IPS-20b (cell line): ENCODE measurements around the gene TNC.

ENCODE experiments used
- H3K27ac ChIP-seq: one replicate; pipeline ENCODE4 v1.5.1; 2013; ENCODE audit warnings: low read length
- H3K27me3 ChIP-seq: 2 replicates; pipeline ENCODE4 v1.6.1; 2013; ENCODE audit warnings: mild to moderate bottlenecking, low read length, inconsistent platforms; ENCODE audit not compliant: insufficient read depth
- H3K36me3 ChIP-seq: 2 replicates; pipeline ENCODE4 v1.6.1; 2013; ENCODE audit warnings: low read depth, mild to moderate bottlenecking, inconsistent platforms, low read length, moderate library complexity; ENCODE audit not compliant: insufficient read depth
- H3K4me1 ChIP-seq: 2 replicates; pipeline ENCODE4 v1.6.1; 2013; ENCODE audit warnings: mild to moderate bottlenecking, control low read depth, inconsistent platforms, low read length, moderate library complexity; ENCODE audit not compliant: insufficient read depth
- H3K4me3 ChIP-seq: 2 replicates; pipeline ENCODE4 v1.5.1; 2013; ENCODE audit warnings: mild to moderate bottlenecking, low read length, inconsistent platforms
- H3K9ac ChIP-seq: 2 replicates; pipeline ENCODE4 v1.6.1; 2013; ENCODE audit warnings: low read depth, mild to moderate bottlenecking, inconsistent platforms, low read length, moderate library complexity
- H3K9me3 ChIP-seq: 2 replicates; pipeline ENCODE4 v1.6.1; 2013; ENCODE audit warnings: mild to moderate bottlenecking, low read depth, low read length, inconsistent platforms; ENCODE audit not compliant: insufficient read depth

Gene TNC

DNA sequence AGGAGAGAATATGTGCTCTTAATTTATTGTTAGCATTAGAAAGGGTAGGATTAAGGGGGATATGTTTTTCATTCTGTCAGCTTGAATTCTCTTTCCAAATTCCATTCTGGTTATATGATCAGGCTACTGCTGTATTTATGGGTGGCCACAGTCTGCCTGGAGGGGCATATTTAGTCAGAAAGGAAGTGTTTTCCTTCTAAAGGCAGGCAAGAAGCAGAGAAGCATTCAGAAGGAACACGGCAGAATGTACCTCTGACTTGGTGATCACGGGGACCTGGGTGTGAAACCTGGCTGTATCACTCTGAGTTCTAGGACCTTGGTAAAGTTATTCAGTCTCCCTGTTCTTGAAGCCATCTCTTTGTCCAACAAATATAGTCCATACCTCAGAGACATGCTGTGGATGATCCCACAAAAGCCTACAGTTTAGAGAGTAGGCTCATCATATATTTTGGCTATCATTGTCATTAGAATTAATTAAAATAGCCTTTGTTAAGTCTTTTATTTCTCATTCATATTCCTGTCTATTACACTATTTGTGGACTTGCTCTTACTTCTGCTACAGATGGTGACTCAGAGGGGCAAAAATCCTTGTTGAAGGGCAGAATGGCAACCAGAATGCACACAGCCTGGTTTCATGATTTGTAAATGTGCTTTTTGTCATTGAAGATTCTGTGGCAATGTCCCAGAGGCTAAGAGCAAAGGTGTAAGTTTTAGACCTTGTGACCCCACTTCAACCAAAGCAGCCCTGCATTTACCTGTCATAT lies 2.7 kb downstream of the TNC start:
- H3K9ac ChIP-seq: no peak overlapping the region
- peaks cover 68% of the 10 kb centered on the region for H3K27me3 ChIP-seq
- no peak overlapping the region for H3K4me3 ChIP-seq
- H3K36me3 ChIP-seq: no peaks in the 10 kb centered on the region
- no peak overlapping the region for H3K27ac ChIP-seq
- peaks cover 20% of the 10 kb centered on the region for H3K4me1 ChIP-seq
- H3K9me3 ChIP-seq: no peaks in the 10 kb centered on the region

DNA sequence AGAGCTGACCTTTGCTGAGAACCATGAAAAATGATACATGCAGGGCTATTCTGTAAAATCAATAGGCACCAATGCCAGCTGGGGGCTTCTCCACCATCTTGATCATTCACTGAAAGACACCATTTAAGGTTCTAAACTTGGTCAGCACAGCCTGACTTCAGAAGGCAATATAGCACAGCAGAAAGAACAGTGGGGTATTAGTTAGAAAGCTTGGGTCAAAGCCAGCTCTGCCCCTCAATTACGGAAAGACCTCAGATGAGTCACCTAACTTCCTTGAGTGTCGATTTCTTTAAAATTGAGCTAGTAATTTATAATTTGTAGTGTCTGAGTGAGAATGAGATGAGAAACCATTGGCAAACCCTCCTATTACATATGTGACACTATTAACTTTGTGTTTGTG lies 3.4 kb downstream of the TNC start:
- Histone ChIP-seq H3K27me3 (peaks cover 61% of the 10 kb centered on the region), H3K9ac (no peak overlapping the region), H3K27ac (no peak overlapping the region), H3K4me1 (peaks cover 20% of the 10 kb centered on the region), H3K36me3 (no peaks in the 10 kb centered on the region), H3K4me3 (no peak overlapping the region), H3K9me3 (no peaks in the 10 kb centered on the region)

DNA sequence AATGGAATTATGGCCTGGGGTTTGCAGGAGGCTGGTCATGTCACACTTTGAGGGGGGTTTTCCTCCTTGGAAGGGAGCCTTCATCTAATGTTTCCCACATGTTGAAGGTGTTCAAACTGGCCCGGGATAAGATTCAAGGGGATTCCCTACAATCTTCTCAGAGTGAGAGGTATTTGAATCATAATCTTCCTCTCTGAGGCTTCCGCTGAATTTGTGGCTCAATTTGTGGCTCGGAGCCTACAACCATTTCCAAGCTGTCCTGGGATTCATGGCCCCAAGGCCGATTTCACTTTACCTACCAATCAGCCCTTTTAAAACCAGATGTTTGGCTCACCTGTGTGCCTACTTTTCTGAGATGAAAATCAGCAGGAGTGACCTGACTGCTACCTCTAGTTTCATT lies 3.9 kb downstream of the TNC start:
- H3K9ac ChIP-seq: no peak overlapping the region
- no peak overlapping the region for H3K4me3 ChIP-seq
- H3K27ac ChIP-seq: no peak overlapping the region
- H3K36me3 ChIP-seq: no peaks in the 10 kb centered on the region
- H3K4me1 ChIP-seq: peaks cover 17% of the 10 kb centered on the region
- peaks cover 56% of the 10 kb centered on the region for H3K27me3 ChIP-seq
- H3K9me3 ChIP-seq: no peaks in the 10 kb centered on the region

DNA sequence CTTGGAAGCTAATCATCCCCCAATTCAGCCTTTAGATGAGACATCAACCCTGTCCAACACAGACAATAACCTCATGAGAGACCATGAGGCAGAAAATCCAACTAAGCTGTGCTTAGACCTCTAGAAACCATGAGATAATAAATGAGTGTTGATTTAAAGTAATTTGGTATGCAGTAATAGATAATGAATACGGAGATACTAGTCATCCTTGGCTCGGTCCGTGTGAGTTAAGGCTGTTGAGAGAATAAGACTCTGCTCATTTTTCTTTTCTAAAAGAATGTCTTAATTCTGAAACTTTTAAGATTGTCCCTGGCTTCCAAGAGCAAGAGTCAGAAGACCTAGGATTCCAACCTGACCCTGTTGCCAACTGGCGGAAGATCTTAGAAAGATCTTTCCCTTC lies 6.1 kb downstream of the TNC start:
- H3K9me3 ChIP-seq: no peaks in the 10 kb centered on the region
- H3K27me3 ChIP-seq: peaks cover 41% of the 10 kb centered on the region
- H3K36me3 ChIP-seq: no peaks in the 10 kb centered on the region
- H3K9ac ChIP-seq: no peak overlapping the region
- H3K4me3 ChIP-seq: no peak overlapping the region
- H3K4me1 ChIP-seq: 0 out of 2 replicates have a peak, but pooled peaks cover 7% of the 10 kb centered on the region
- H3K27ac ChIP-seq: no peak overlapping the region

DNA sequence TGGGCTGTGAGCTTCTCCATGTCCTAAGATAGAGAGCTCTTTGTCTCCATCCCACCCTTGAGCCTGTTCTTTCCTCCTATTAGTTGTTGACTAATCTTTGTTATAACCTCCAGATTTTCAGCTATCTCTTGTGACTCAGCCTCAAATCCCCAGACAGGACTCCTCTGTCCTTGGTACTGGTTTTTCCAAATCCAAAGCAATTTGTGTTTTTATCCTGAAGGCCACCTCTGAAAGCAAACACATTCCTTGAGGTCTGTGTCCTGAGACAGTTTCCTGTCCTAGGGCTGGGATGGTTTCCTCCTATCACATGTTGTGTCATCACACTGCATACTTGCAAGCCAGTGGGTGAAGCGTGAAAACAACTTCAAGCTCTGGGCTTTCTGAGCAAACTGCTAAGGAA lies 8.5 kb downstream of the TNC start:
- no peaks in the 10 kb centered on the region for H3K9me3 ChIP-seq
- H3K4me1 ChIP-seq: no peaks in the 10 kb centered on the region
- no peak overlapping the region for H3K27ac ChIP-seq
- H3K27me3 ChIP-seq: peaks cover 17% of the 10 kb centered on the region
- H3K4me3 ChIP-seq: no peak overlapping the region
- no peak overlapping the region for H3K9ac ChIP-seq
- no peaks in the 10 kb centered on the region for H3K36me3 ChIP-seq

DNA sequence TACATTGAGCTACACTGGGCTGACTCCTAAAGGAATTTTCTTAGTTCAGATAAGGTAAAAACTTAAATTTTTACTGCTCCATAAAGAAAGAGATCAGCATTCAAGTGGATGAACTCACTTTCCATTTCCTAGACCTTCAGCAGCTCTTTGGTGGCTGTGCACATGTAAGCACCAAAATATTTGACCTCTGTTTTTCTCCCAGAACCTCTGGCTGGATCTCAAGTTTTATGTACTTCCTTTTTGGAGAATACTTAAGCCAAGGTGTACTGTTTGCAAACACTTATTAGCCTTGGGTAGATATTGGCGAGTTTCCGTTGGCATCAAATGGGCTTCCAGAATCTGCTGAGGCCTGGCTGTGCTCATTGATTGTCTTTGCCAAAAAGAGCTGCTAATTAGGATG lies 10.3 kb downstream of the TNC start:
- H3K9me3 ChIP-seq: no peaks in the 10 kb centered on the region
- peaks cover 4% of the 10 kb centered on the region; the same call in 1 of the 2 replicates for H3K27me3 ChIP-seq
- no peak overlapping the region for H3K9ac ChIP-seq
- no peaks in the 10 kb centered on the region for H3K4me1 ChIP-seq
- no peak overlapping the region for H3K4me3 ChIP-seq
- no peak overlapping the region for H3K27ac ChIP-seq
- H3K36me3 ChIP-seq: no peaks in the 10 kb centered on the region

DNA sequence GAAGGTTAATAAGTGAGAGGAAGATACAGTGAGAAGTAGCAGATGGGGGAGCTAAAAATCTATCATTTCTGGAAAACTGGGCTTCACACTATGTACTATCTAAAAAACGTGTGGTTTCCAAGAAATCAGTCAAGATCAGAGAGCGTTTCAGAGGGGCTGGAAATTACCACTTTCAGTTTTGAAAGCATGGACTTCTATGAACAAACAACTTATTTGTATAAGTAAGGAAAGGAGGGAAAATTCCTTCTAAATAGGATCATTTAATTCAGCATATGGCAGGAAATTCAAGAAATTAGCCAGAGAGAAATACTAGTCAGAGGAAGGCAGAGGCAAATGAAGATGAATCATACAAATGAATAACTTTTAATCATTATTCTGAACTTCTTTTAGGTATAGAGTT lies 11.3 kb downstream of the TNC start:
- no peak overlapping the region for H3K4me3 ChIP-seq
- no peak overlapping the region for H3K27ac ChIP-seq
- H3K36me3 ChIP-seq: no peaks in the 10 kb centered on the region
- H3K4me1 ChIP-seq: no peaks in the 10 kb centered on the region
- no peaks in the 10 kb centered on the region for H3K9me3 ChIP-seq
- H3K9ac ChIP-seq: no peak overlapping the region
- no peaks in the 10 kb centered on the region for H3K27me3 ChIP-seq

DNA sequence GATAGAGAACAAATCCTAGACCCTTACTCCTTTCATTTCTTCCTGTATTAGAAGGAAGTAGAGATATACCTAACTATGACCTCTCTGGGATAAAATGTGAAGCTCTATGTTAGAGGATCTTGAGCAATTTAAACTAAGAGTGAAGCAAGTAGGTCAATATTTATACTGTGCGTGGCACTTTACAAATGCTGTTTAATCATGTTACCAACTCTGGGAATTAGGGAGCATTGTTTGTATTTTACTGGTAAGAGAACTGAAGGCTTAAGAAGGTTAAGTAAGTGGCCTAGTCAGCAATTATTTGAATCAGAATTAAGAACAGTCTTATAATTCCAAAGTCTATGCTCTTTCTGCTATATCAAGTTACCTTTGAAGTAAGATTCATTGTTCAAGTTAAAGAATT lies 12.0 kb downstream of the TNC start:
- Histone ChIP-seq H3K27me3 (no peaks in the 10 kb centered on the region), H3K27ac (no peak overlapping the region), H3K4me3 (no peak overlapping the region), H3K9me3 (no peaks in the 10 kb centered on the region), H3K36me3 (no peaks in the 10 kb centered on the region), H3K9ac (no peak overlapping the region), H3K4me1 (no peaks in the 10 kb centered on the region)

DNA sequence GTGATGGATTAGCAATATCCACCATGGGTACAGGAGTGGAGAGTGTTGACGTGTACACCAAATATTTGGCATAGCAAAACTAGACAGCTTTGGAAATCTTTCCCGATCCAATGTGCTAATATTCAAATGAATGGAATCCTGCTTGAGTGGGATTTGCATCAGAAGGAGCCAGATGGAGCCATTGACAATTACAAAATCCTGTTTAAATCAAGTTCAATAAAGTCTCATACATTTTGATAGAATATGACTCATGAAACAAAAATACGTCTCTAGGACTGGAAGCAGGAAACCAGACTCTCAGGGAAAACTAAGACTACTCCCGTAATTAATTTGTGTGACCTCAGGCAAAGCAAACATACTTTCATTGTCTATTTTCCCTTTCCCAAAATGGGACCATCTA lies 13.0 kb downstream of the TNC start:
- no peak overlapping the region for H3K4me3 ChIP-seq
- H3K27me3 ChIP-seq: no peaks in the 10 kb centered on the region
- no peak overlapping the region for H3K27ac ChIP-seq
- no peaks in the 10 kb centered on the region for H3K9me3 ChIP-seq
- no peak overlapping the region for H3K9ac ChIP-seq
- H3K4me1 ChIP-seq: no peaks in the 10 kb centered on the region
- no peaks in the 10 kb centered on the region for H3K36me3 ChIP-seq

DNA sequence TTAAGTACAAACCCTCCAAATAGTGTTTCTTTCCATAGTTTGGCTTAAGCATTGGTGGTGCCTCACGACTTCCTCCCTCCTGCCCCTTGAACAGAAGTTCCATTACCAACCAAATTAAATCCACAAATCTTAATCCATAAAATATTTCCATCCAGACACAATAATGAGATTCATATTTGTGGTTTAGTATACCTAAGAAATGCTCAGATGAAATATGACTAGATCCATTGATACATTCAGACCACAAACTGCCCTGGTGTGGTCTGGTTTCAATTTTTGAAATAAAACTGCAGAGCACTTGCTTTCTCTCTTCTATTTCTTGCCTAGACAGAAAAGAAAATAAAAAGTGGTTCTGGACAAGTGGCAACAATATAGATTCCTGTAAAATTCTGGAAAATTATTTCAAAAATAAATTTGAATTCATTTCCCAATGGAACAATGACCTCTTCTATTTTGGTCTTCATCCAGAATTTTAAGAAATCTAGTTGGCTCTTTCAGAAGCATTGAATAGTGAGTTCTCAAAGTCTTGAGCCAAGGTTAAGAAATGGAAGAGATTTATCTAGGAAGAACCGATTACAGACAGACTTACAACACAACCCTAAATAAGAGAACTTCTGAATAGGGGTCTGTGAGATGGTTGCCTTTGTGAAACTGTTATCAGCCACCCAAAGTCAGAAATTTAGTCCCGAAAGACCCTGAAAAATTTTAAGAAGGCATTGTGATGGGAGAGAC lies 14.0 kb downstream of the TNC start:
- Histone ChIP-seq H3K4me1 (no peaks in the 10 kb centered on the region), H3K27ac (no peak overlapping the region), H3K36me3 (no peaks in the 10 kb centered on the region), H3K4me3 (no peak overlapping the region), H3K27me3 (no peaks in the 10 kb centered on the region), H3K9ac (no peak overlapping the region), H3K9me3 (no peaks in the 10 kb centered on the region)

DNA sequence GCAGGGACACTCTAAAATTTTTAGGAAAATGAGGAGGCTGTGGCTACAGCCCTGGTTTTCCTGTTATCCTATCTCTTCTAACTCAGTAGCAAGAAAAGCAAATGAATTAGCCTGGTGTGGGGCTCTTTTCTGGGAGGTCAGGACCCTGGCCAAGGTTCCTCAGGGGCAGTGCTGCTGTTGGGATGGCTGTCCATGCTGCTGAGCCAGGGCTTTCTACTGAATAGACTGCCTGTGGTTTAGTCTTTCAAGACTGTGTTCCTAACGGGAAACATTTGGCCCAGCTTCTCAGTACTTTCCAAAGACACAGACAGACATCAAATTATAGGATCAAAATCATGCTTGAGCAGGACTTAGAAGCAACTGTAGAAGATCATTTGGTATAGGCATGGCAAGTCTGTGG lies 18.1 kb downstream of the TNC start:
- no peaks in the 10 kb centered on the region; the same call in 1 of the 2 replicates for H3K27me3 ChIP-seq
- H3K9me3 ChIP-seq: no peaks in the 10 kb centered on the region
- H3K36me3 ChIP-seq: no peaks in the 10 kb centered on the region
- no peak overlapping the region for H3K27ac ChIP-seq
- H3K9ac ChIP-seq: no peak overlapping the region
- H3K4me3 ChIP-seq: no peak overlapping the region
- peaks cover 3% of the 10 kb centered on the region; the same call in 1 of the 2 replicates for H3K4me1 ChIP-seq
